Skin epidermis (tissue), 12 donors: Measurements from ENCODE around the gene SLC8B1.
A peak's percentile ranks its signal among the peaks of the same experiment; 100 is the strongest.

Experiments used
- H3K27ac ChIP-seq, 21 experiments: fragments of 200-600 bp; sonication (generic) in 11 of 21; one replicate each; pipeline ENCODE4 v1.5.0; 2020; ENCODE audit warnings: mild to moderate bottlenecking in 3 of 21, inconsistent platforms in 2 of 21, moderate library complexity in 2 of 21
- H3K4me3 ChIP-seq, 7 experiments: fragments of 200-600 bp; sonication (generic) in 2 of 7; one replicate each; pipeline ENCODE4 v1.5.0; 2020; ENCODE audit warnings: inconsistent platforms in 2 of 7, mild to moderate bottlenecking in 2 of 7, moderate library complexity in 1 of 7

SLC8B1 gene

DNA sequence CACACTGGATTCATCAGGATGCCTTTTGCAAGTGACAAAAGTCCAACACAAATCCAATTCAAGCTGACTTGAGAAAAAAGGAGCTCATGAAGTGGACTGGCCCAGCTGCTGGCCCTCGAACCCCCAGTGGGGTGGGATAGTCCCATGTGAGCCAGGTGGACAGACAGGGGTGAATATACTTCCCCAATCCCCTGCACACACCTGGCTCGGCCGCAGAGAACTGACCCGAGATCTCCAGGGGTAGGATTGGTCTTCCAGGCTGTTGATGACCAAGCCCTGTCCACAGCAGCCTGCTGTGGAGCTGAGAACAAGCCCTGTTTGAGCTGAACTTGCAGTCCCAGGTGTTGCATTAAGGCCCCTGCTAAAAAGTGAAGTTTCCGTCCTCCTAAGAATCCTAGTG, 57.4 kb downstream of the SLC8B1 start:
- H3K4me3 ChIP-seq: no peak overlapping the region
- H3K27ac ChIP-seq: no peak overlapping the region

DNA sequence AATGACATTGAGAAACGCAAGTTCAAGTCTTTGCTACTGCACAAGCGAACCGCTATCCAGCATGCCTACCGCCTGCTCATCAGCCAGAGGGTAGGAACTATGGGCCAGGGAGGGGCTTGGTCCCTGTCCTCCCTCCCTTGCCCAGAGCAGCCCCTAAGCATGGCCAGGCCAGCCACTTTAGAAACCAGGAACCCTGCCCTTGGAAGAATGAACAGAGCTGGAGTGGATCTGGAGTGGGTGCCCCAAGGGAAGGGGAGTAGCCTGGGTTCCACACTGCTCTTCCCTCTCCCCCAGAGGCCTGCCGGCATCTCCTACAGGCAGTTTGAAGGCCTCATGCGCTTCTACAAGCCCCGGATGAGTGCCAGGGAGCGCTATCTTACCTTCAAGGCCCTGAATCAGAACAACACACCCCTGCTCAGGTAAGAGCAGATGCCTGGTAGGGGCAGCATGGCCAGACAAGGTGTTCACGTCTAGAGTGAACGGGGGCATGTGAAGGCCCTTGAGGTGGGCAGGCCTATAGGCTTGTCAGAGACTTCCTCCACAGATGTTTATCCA, 57.9 kb downstream of the SLC8B1 start:
- Histone ChIP-seq H3K4me3 (no peak overlapping the region), H3K27ac (no peak overlapping the region)

DNA sequence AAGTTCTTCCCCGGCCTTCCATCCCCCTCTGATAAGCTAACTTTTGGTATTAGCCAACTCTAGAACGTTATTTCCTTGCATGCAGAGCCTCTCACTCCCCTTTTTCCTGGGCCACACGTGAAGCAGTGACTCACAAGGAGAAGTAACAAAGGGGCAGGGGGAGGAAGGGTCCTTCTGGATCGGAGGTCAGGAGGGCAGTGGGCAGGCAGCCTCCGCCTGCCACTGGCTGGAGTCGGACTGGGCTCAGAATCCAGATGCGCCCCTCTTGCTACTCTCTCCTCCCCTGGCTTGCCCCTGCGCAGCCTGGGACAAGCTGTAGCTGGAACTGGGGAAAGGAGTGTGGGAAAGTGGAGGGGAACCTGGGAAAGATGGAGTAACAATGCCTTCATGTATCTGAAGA, 58.6 kb downstream of the SLC8B1 start:
- Histone ChIP-seq H3K4me3 (no peak overlapping the region), H3K27ac (no peak overlapping the region)

DNA sequence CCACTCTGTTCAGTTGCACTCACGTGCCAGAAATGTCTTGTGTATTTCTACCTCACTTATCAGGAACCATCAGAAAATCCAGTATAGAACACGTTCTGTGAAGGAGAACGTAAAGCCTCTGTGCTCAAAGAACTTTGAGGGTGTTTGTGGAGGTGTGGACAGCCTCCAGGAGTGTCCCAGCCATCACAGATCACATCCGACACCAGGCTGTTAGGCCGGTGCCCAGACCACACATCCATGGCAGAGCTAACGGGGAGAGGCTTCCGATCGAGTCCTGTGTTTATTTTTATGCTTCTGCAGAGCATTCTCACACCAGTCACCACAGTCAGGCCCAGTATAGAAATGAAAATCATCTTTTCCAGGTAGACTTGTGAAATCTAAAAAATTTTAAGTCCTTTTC, 60.1 kb downstream of the SLC8B1 start:
- no peak overlapping the region for H3K27ac ChIP-seq
- H3K4me3 ChIP-seq: no peak overlapping the region

DNA sequence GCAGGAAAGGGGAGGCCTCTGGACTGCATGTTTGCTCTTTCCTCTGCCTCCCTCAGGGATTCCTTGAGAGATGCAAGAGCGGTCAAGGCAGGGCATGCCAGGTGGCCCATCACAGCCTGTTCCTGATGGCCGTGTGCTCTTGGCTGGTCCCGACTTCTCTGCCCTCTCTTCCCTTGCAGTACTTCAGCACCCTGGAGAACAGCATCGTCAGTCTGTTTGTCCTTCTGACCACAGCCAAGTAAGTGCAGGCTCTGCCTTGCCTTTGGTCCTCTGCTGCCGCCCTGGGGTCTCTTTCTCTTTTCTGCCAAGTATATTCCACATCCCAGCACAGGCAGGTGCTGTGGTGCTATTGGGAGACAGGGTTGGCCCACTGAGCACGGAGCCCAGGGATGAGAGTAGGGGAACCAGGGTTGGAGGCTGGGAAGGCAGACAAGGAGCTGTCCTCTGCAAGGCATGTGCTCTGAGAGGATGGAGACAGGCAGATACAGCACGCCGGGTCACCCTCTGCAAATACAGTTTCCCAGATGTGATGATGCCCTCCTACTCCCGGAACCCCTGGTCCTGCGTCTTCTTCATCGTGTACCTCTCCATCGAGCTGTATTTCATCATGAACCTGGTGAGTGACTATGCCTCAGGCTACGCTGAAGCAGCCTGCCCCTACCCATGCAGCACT, 61.7 kb downstream of the SLC8B1 start:
- H3K27ac ChIP-seq: peak overlapping the region in 8 of 21 experiments; percentile 24 to 87 (median 79)
- no peak overlapping the region for H3K4me3 ChIP-seq

DNA sequence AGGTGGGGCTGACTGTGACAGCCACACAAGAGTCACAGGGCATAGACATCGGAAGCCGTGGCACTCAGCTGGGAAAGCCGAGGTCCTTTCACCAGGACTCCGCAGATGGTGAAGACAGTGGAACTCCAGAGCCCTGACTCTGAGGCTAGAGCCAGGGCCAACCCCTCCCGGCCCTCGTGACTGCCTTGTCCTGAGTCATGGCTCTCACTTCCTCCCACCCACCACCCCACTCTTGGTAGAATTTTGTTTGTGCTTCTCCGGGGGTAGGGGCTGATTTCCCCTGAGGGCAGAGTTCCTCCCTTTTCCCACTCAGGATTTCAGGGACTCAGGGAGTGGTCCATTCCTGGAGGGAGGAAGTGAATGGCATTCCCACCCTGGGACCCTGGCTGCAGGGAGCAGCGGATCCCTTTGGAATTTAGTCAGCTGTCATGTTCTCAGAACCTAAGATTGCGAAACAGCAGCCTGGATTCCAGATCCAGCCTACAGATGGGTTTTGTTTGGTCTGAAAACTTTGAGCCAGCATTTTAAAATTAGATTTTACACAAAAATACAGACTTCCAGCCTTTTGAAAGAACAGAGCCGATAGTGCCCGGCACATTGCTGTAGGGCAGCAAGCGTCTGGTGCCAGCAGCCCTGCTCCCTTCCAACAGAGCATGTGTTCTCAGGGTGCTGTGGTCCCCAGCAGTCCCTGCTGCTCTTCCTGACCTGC, 62.9 kb downstream of the SLC8B1 start:
- no peak overlapping the region for H3K4me3 ChIP-seq
- peak overlapping the region in 19 of 21 experiments; percentile 24 to 87 (median 73) for H3K27ac ChIP-seq

DNA sequence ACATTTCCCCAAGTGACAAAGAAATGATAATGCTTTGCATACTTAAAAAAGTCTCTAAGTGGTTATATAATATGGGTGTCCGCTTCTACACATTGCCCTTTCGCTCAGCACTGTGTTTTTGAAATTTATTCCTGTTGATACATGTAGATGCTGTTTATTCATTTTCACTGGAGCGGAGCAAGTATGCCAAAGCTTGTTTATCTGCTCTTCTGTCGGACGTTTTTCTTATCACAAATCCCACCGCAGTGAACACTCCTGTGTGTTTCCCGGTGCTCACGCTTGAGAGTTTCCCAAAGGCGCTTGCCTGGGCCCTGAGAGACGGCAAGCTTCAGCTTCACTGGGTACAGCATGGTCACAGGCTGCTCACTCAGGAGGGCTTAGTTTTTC, 63.5 kb downstream of the SLC8B1 start:
- no peak overlapping the region for H3K4me3 ChIP-seq
- peak overlapping the region in 19 of 21 experiments; percentile 24 to 87 (median 73) for H3K27ac ChIP-seq

DNA sequence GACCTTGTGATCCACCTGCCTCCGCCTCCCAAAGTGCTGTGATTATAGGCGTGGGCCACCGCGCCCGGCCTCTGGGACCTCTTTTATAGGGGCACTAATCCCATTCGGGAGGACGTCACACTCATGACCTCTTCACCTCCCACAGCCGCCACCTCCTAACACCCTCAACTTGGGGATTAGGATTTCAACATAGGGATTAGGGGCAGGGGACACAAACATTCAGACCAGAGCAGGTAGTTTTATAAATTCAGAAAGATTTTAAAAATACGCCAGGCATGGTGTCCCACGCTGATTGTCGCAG, 64.2 kb downstream of the SLC8B1 start:
- Histone ChIP-seq H3K4me3 (no peak overlapping the region), H3K27ac (peak overlapping the region in 6 of 21 experiments; percentile 3 to 86 (median 78))

DNA sequence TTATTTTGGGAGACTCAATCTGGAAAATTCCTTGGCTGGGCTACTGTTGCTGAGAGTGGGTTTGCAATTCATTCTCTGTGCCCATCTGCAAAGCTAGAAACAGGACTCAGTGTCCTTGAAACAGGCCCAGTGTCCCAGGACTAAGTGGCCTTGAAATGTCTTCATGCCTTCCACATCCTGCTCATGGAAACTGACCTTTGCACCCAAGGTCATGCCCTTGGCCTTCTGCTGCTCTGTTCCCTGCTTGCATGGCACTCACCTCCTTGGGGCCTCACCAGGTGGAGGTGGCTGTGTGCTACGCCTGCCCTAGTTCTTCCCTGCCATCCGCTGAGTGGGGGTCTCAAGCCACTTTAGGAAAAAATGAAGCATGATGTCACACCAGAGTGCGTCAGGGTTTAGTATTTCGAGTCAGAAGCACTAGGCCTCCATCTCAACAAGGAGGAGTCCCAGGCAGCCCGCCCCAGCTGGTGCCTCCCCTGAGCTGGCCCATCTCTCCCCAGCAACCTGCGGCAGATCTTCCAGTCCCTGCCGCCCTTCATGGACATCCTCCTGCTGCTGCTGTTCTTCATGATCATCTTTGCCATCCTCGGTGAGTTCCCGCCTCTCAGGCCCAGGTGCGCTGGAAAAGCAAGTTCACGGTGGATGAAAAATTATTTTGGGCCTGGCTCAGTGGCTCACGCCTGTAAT, 65.5 kb downstream of the SLC8B1 start:
- no peak overlapping the region for H3K4me3 ChIP-seq

DNA sequence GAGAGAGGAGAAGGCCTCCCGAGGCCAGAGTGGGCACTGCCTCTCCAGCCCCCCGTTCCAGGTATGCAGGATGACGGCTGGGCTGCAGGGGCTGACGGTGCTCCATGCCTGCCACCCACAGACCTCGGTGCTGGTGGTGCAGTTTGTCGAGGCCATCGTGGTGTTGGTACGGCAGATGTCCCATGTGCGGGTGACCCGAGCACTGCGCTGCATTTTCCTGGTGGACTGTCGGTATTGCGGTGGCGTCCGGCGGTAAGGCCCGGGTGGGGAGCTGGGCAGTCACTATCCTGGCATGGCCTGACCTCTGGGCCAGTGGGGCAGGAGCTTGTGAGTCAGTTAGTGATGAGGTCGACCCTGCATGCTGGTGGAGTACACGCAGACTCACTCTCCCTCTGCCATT, 66.3 kb downstream of the SLC8B1 start:
- H3K4me3 ChIP-seq: no peak overlapping the region
- no peak overlapping the region for H3K27ac ChIP-seq

More for the DNA sequence above, 65.5 kb downstream of the SLC8B1 start:
- H3K27ac ChIP-seq: peak overlapping the region in 2 of 21 experiments; percentile 2 to 9

DNA sequence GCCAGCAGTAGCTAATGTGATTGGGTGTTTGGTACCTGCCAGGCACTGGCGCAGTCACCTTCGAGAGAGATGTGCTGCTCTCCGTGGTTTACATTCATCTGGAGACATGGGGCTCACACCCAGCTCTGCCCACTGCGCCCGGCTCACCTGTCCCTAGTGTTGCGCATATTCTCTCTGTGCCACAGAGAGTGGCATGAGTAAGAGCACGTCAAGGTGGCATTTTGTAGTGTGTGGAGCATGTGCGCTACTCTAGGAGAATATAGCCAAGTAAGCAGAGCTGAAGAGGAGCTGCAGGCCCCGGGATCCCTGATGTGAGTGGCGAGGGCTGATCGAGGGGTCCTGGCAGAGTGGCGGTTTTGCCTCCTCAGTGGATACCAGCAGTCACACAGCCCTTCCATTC, 66.8 kb downstream of the SLC8B1 start:
- H3K27ac ChIP-seq: no peak overlapping the region
- no peak overlapping the region for H3K4me3 ChIP-seq

DNA sequence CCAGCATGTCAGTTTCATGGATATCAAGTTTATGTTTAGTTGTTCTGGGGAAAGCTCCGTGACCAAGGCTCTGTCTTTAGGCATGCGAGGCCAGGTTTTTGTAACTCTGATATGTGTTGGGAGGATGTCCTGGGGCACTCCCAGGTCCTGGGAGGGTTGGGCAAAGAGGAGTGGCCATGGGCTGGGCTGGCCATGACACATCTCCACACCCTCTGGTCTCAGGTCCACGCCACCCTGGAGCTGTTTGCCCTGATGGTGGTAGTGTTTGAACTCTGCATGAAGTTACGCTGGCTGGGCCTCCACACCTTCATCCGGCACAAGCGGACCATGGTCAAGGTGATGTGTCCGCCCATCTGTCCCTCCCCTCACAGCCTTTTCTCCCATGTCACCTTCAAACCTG, 67.3 kb downstream of the SLC8B1 start:
- Histone ChIP-seq H3K4me3 (no peak overlapping the region), H3K27ac (no peak overlapping the region)

DNA sequence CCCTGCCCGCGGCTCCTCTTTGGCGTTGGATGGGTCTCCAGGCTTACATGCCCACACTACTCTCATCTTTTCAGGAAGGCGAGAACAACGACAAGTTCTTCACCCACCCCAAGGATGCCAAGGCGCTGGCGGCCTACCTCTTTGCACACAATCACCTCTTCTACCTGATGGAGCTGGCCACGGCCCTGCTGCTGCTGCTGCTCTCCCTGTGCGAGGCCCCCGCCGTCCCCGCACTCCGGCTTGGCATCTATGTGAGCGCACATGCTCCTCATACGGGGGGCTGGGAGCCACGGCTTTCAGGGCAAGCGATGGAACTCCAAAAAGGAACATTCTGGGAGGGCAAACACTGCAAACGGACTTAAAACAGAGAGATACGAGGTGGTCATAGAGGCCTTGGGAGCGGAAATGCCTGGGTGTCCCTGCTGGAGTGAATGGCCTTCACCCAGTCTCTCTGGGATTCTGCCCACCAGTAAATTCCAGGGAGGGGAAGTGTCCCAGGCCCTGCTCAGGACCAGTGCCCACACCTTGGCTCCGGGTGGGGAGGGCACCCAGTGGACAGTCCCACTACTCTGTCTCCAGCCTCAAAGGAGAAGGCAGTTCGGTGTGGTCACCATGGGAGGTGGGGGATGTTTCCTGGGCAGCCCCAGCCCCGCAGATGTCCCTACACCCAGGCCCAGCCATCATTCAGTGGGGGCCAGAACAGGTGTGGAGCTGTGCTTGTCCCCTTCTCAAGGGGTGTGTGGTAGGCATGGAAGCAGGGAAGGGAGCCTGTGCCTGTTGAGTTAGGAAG, 68.6 kb downstream of the SLC8B1 start:
- Histone ChIP-seq H3K4me3 (no peak overlapping the region), H3K27ac (no peak overlapping the region)

DNA sequence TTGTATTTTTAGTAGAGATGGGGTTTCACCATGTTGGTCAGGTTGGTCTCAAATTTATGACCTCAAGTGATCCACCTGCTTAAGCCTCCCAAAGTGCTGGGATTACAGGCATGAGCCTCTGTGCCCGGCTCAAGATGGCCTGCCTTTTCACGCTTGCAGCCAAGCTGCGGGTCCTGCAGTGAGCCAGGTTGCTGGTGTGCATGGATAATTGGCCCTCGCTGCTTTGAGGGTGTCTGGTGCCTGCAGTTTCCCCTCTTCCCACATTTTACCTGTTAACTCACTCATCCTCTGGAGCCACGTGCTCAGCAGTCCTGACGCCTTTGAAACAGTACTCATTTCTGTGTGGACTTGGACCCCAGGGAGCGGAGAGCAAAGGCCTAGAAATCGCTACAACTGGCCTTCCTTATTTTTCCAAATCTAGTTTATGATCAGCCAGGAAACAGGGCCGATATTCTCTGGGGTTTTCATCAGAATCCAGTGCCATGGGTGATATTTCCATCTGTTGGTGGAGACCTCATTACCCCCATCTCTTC, 71.4 kb downstream of the SLC8B1 start:
- no peak overlapping the region for H3K27ac ChIP-seq

DNA sequence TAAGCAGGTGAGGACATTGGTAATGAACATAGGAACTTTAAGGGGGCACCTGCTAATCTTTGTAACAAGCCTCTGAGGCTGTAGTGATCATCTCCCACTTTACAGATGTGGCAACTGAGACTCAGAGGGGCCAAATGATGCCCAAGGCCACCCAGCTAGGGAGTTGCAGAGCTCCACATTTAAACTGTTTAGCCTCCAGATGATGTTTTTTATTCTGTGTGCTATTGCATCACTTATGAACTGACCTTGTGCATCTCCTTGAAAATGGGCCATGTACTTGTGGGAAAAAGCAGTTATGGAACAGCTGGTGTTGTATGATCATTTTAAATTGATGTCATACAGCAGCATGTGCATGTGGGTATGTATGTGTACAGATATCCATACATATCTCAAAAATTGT, 72.2 kb downstream of the SLC8B1 start:
- Histone ChIP-seq H3K4me3 (no peak overlapping the region), H3K27ac (peak overlapping the region in 6 of 21 experiments; percentile 13 to 61 (median 29))

More for the DNA sequence above, 71.4 kb downstream of the SLC8B1 start:
- no peak overlapping the region for H3K4me3 ChIP-seq

DNA sequence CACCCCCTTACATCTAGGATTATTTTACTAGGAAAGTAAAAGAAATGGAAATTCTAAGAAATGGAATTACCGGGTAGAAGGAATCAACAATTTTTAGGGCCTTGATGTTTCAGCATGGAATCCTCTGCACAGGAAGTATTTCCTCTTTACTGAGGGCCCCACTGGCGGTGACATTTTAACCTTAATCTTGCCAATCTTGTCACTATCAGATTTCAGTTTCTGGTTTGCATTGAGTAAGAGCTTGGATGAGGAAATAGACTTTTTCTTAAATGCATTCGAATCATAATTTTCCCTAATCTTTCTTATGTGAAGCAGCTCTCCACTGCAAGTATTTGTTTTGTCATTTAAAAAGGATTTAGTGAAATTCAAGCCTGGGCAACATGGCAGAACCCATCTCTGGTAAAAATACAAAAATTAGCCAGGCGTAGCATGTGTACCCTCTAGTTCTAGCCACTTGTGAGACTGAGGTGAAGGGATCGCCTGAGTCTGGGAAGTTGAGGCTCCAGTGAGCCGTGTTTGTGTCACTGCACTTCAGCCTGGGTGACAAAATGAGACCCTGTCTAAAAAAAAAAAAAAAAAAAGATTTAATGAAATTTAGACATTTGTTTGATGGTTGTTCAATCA, 73.0 kb downstream of the SLC8B1 start:
- peak overlapping the region in 6 of 21 experiments; percentile 13 to 61 (median 29) for H3K27ac ChIP-seq

DNA sequence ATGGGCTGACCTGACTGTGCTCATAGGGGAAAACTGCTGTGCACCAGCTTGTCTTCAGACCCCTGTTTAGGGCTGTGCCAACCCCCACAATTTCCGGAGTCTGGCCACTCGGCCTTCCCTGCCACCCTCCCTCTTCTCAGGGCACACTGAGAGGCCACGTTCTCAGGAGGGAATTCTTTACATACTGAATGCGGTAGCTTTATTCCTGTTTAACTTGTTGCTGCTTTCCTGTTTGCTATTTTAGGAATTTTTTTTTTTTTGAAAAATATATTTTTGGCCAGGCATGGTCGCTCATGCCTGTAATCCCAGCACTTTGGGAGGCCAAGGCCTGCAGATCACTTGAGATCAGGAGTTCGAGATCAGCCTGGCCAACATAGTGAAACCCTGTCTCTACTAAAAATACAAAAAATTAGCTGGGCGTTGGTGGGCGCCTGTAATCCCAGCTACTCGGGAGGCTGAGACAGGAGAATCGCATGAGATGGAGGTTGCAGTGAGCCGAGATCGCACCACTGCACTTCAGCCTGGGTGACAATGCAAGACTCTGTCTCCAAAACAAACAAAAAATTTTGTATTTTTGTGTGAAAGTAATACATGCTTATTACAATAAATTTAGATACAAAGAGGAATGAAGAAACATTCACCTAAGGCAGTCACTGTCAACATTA, 74.1 kb downstream of the SLC8B1 start:
- no peak overlapping the region for H3K4me3 ChIP-seq

More for the DNA sequence above, 73.0 kb downstream of the SLC8B1 start:
- H3K4me3 ChIP-seq: no peak overlapping the region

DNA sequence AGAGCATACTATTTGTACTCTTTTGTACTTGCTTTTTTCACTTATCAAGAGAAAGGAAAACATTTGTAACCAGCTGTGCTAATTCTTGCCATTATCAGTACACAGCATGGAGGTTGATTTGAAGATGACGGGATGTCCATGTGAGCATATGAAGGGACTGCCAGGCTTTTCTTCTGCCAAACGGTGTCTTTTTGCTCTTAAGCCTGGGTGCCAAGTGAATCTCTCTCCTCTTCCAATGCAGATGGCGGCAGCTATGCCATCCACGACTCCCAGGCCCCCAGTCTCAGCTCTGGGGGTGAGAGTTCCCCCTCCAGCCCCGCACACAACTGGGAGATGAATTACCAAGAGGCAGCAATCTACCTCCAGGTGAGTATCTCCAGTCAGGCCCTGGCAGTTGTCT, 74.8 kb downstream of the SLC8B1 start:
- Histone ChIP-seq H3K27ac (peak overlapping the region in 12 of 21 experiments; percentile 13 to 75 (median 52)), H3K4me3 (no peak overlapping the region)

More for the DNA sequence above, 74.1 kb downstream of the SLC8B1 start:
- peak overlapping the region in 10 of 21 experiments; percentile 13 to 75 (median 52) for H3K27ac ChIP-seq

DNA sequence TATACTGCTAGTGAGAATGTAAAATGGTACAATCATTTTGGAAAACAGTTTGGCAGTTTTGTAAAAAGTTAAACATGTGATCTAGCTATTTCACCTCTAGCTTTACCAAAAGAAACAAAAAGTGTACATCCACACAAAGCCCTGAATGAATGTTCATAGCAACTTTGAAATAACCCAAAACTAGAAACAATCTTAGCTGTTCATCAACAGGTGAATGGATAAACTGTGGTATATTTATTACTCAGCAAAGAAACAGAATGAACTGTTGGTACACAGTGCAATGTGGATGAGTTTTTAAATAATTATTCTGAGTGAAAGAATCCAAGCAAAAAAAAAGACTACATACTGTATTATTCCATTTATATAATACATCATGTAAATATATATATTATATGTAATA, 77.3 kb downstream of the SLC8B1 start:
- Histone ChIP-seq H3K27ac (no peak overlapping the region), H3K4me3 (no peak overlapping the region)
